Endothelial cell of umbilical vein (primary cell): ENCODE measurements around the gene SERPINI1.

Experiments used
- EZH2 ChIP-seq: IDR thresholded peaks from 2 replicates; pipeline ENCODE4 v1.6.1; 2012; ENCODE audit warnings: borderline replicate concordance, low read depth, mild to moderate bottlenecking, moderate library complexity, low read length, inconsistent platforms; ENCODE audit not compliant: severe bottlenecking
- POLR2AphosphoS5 ChIP-seq: IDR thresholded peaks from 2 replicates; pipeline ENCODE4 v1.6.1; 2012; ENCODE audit warnings: low read depth, mild to moderate bottlenecking, control low read depth, low read length, moderate library complexity; ENCODE audit not compliant: insufficient read depth
- TF ChIP-seq, protein P1 (sequence below), 2 donors: IDR thresholded peaks; 1 replicate in 1 of 2; 2 replicates in 1 of 2; pipeline ENCODE4 v1.5.1; 2011; ENCODE audit warnings: low read length in 2 of 2, mild to moderate bottlenecking in 2 of 2, moderate library complexity in 2 of 2, control low read depth in 1 of 2, inconsistent platforms in 1 of 2, low read depth in 1 of 2; ENCODE audit not compliant: insufficient read depth in 1 of 2; ENCODE audit errors: extremely low read depth in 1 of 2

DNA sequence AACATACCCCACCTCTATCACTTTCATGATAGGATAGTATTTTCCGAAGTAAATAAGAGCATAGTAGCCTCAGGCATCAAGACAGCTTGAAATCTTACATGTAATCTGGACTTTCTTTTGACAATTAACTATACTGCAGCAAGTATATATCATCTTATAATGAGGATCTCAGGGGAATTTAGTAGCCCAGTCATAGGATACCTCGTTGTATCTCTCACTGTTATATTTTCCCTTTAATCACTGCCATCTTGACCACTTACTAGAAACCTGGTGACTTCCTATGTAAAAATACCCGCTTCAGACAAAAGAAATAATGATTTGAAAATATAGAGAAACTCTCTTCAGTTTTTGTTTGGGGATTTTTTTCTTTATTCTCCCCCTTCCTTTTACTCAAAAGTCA lies 88.2 kb downstream of the SERPINI1 start:
- TF ChIP-seq, protein P1, sequence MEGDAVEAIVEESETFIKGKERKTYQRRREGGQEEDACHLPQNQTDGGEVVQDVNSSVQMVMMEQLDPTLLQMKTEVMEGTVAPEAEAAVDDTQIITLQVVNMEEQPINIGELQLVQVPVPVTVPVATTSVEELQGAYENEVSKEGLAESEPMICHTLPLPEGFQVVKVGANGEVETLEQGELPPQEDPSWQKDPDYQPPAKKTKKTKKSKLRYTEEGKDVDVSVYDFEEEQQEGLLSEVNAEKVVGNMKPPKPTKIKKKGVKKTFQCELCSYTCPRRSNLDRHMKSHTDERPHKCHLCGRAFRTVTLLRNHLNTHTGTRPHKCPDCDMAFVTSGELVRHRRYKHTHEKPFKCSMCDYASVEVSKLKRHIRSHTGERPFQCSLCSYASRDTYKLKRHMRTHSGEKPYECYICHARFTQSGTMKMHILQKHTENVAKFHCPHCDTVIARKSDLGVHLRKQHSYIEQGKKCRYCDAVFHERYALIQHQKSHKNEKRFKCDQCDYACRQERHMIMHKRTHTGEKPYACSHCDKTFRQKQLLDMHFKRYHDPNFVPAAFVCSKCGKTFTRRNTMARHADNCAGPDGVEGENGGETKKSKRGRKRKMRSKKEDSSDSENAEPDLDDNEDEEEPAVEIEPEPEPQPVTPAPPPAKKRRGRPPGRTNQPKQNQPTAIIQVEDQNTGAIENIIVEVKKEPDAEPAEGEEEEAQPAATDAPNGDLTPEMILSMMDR (IDR thresholded peaks at IDR 0.05; ENCODE audit: extremely low read depth in 1 of 2, insufficient read depth in 1 of 2, low read depth in 1 of 2, low read length in 2 of 2), result no peak
- TF ChIP-seq EZH2 (no peak), POLR2AphosphoS5 (no peak)
